ENCODE results near the gene MICAL3. TPM values are rescaled to one million over a fixed set of nuclear protein-coding genes. Genes with fewer than 3 reads are reported as not detected.

MICAL3 gene
- total RNA-seq, 2 donors from 2014 or later, result 33.6 to 34.0 TPM

GRCh38 chr22:18067548-18068341 is 43.4 kb upstream of the MICAL3 start:
- no peaks in the 10 kb centered on the region for H3K27me3 ChIP-seq
- no peak for ATAC-seq
- no peak overlapping the region for H3K27ac ChIP-seq
- no peak overlapping the region for H3K4me3 ChIP-seq
- H3K4me1 ChIP-seq, result peaks cover 2% of the 10 kb centered on the region
- no peak for TF ChIP-seq CTCF (IDR thresholded peaks at IDR 0.05)
- TF ChIP-seq POLR2A (IDR thresholded peaks at IDR 0.05), result no peak
- DNase-seq, result no peak
- no peaks in the 10 kb centered on the region for H3K9me3 ChIP-seq
- WGBS, 2 donors, result 68 to 69% methylated on average over 13 to 14 of the region's 14 CpGs
- H3K36me3 ChIP-seq (replicated peaks in 1 of 2; ENCODE audit: insufficient read depth in 1 of 2, low read depth in 2 of 2), result no peaks in the 10 kb centered on the region
- intact Hi-C loops (cut with DNase I), result loop anchor here (5.0 kb wide), 1 partner anchor 235 kb away; no protein-coding TSS in a partner anchor

GRCh38 chr22:18067121-18067520 is 42.8 kb upstream of the MICAL3 start:
- Histone ChIP-seq H3K9me3 (no peaks in the 10 kb centered on the region), H3K27ac (no peak overlapping the region)
- ATAC-seq, result no peak

GRCh38 chr22:18066181-18066859 is 42.0 kb upstream of the MICAL3 start:
- intact Hi-C loops (cut with DNase I), result loop anchor here (5.0 kb wide), 1 partner anchor 234 kb away; no protein-coding TSS in a partner anchor
- H3K4me1 ChIP-seq, result peaks cover 16% of the 10 kb centered on the region
- no peaks in the 10 kb centered on the region for H3K36me3 ChIP-seq (replicated peaks in 1 of 2; ENCODE audit: insufficient read depth in 1 of 2, low read depth in 2 of 2)
- DNase-seq, result no peak
- TF ChIP-seq CTCF (IDR thresholded peaks at IDR 0.05) (no peak), POLR2A (IDR thresholded peaks at IDR 0.05) (no peak)
- H3K27ac ChIP-seq, result no peak overlapping the region
- ATAC-seq, result no peak
- H3K9me3 ChIP-seq, result no peaks in the 10 kb centered on the region
- 56 to 62% methylated on average over 11 to 12 of the region's 12 CpGs for WGBS, 2 donors
- no peaks in the 10 kb centered on the region for H3K27me3 ChIP-seq
- no peak overlapping the region for H3K4me3 ChIP-seq

More at GRCh38 chr22:18067121-18067520, 42.8 kb upstream of the MICAL3 start:
- intact Hi-C loops (cut with DNase I), result loop anchor here (5.0 kb wide), 1 partner anchor 235 kb away; no protein-coding TSS in a partner anchor
- H3K36me3 ChIP-seq (replicated peaks in 1 of 2; ENCODE audit: insufficient read depth in 1 of 2, low read depth in 2 of 2), result no peaks in the 10 kb centered on the region
- H3K4me1 ChIP-seq, result peaks cover 8% of the 10 kb centered on the region
- TF ChIP-seq CTCF (IDR thresholded peaks at IDR 0.05) (no peak), POLR2A (IDR thresholded peaks at IDR 0.05) (no peak)
- no peak overlapping the region for H3K4me3 ChIP-seq
- 71 to 83% methylated on average over 3 of the region's 3 CpGs for WGBS, 2 donors
- H3K27me3 ChIP-seq, result no peaks in the 10 kb centered on the region
- no peak for DNase-seq

- no peak for ATAC-seq
- Histone ChIP-seq H3K4me1 (peaks cover 24% of the 10 kb centered on the region), H3K9me3 (no peaks in the 10 kb centered on the region), H3K36me3 (replicated peaks in 1 of 2; ENCODE audit: insufficient read depth in 1 of 2, low read depth in 2 of 2) (no peaks in the 10 kb centered on the region), H3K4me3 (no peak overlapping the region), H3K27me3 (no peaks in the 10 kb centered on the region), H3K27ac (no peak overlapping the region)
- WGBS, 2 donors, result 56 to 78% methylated on average over 9 of the region's 9 CpGs
- intact Hi-C loops (cut with DNase I), result loop anchor here (5.0 kb wide), 1 partner anchor 233 kb away; no protein-coding TSS in a partner anchor
- DNase-seq, result no peak
- no peak for TF ChIP-seq CTCF (IDR thresholded peaks at IDR 0.05)
Observed at GRCh38 chr22:18065256-18065655, 40.9 kb upstream of the MICAL3 start.
